Body of pancreas (tissue), 4 donors: ENCODE data around the gene TMED4.

Experiments
- CTCF ChIP-seq, 7 experiments: fragments of 450-650 bp in 4 of 7; fragments of 200-600 bp in 3 of 7; sonication (generic) in 3 of 7; IDR thresholded peaks; one replicate each; pipeline ENCODE4 v1.5.1; 2016 to 2019; ENCODE audit warnings: antibody characterized with exemption in 7 of 7
- POLR2A ChIP-seq, 3 donors: fragments of 450-650 bp; IDR thresholded peaks; one replicate each; pipeline ENCODE4 v1.6.1; 2016; ENCODE audit warnings: antibody characterized with exemption in 3 of 3, mild to moderate bottlenecking in 2 of 3

GRCh38 chr7:44587843-44588711 is 6.0 kb upstream of the TMED4 start:
- TF ChIP-seq CTCF (IDR thresholded peaks at IDR 0.05) (peak; percentile 43 to 82 (median 72)), POLR2A (IDR thresholded peaks at IDR 0.05) (no peak)
